Jurkat, Clone E6-1 (cell line): ENCODE results near the gene CLDND2.
A peak's percentile ranks its signal among the peaks of the same experiment; 100 is the strongest.

Experiments
- DNase-seq: peaks from one replicate; pipeline ENCODE4 v3.0.0-alpha.2; 2011; ENCODE audit warnings: low read depth, low spot score
- H3K4me3 ChIP-seq: 2 replicates; pipeline ENCODE4 v1.5.1; 2011; ENCODE audit warnings: mild to moderate bottlenecking, low read length, control low read depth, moderate library complexity

The CLDND2 gene

DNA sequence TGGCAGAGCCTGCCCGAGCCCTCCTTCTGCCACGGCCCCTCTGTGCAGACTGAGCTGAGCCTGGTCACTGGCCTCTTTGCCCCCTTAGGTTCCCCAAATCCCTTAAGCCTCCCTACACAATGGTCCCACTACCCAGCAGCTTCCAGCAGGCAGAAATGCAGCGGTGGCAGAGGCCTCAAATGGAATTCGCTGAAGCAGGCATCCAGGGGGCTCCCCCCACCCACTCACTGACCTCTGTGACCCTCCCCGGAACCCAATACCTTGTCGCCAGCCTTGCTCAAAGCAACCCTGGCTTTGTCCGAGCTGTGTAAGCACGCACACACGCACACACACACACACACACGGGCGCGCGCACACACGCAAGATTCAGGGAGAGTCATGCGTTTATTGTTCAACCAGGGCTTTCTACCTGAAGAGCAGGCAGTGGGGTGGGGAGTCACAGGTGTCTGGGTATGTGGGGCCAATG lies 19.2 kb upstream of the CLDND2 start, which contains the start of gene LIM2:
LIM2 (minus strand) TSS at position 51 of the 466 bp plus-strand sequence. CDS start 531 bp downstream, outside the sequence.
- no peak for DNase-seq
- H3K4me3 ChIP-seq, result no peak within 1 kb of the TSS

- H3K4me3 ChIP-seq, result no peak overlapping the region
- DNase-seq, result no peak
These were observed 18.2 kb upstream of the CLDND2 start for GRCh38 chr19:51386882-51387520.

- DNase-seq, result no peak
- no peak overlapping the region for H3K4me3 ChIP-seq
These were observed 13.2 kb upstream of the CLDND2 start for GRCh38 chr19:51382004-51382403.

DNA sequence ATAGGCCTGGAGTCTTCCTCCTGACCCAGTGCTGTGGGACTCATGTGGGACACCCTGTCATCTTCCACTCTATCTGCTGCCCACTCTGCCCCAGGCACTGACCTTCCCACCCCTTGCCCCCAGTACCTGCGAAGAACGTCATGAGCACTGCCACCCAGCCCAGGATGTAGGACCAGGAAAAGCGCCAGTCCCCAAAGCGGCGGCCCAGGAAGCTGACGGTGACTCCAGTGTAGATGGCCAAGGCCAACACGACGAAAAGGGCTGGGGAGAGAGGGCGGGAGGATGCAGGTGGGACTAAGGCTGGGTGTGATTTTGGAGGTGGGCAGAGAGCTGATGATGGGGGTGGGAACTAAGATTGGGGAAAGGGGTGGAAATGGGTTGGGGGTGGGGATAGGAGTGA lies 11.6 kb upstream of the CLDND2 start:
- DNase-seq, result no peak
- no peak overlapping the region for H3K4me3 ChIP-seq

DNA sequence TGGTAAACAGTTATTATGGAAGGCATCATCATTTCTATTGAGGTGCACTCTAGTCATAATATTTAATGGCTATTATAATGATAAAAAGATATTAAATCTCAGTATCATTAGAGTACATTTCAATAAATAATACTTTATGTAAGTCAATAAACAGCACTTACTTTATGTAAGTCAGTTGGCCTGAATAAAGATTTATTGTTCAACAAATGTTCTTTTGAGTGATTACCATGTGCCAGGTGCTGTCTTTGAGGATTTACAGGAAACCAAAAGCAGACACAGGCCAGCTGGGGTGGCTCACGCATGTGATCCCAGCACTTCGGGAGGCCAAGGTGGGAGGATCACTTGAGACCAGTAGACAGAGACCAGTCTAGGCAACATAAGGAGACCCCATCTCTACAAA lies 8.6 kb upstream of the CLDND2 start:
- H3K4me3 ChIP-seq, result no peak overlapping the region
- DNase-seq, result no peak

DNA sequence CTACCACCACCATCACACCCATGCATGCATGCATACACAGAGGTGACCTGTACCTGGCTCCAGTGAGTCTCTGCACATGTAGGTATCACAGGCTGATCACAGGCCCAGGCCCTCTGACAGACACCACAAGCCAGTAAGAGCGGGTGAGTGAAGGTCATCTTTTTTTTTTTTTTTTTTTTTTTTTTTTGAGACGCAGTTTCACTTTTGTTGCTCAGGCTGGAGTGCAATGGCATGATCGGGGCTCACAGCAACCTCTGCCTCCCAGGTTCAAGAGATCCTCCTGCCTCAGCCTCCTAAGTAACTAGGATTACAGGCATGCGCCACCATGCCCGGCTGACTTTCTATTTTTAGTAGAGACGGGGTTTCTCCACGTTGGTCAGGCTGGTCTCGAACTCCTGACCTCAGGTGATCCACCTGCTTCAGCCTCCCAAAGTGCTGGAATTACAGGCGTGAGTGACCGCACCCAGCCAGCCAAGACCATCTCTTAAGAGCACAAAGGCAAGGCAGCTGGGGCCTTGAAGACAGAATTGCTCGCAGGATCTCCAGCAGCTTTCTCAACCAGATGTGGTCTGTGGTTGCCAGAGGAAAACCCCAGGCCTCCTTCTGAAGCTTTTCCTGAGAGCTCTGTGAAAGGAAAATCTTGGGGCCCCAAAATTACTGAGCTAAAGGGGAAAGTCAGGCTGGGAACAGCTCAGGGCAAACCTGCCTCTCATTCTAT lies 6.9 kb upstream of the CLDND2 start:
- DNase-seq, result peak; percentile 83
- H3K4me3 ChIP-seq, result no peak overlapping the region

- DNase-seq, result peak; percentile 89
- H3K4me3 ChIP-seq, result peak within 1 kb of the TSS; percentile 27
These were observed 4.1 kb upstream of the CLDND2 start, which contains the start of gene NKG7 for GRCh38 chr19:51372649-51373504. Gene NKG7 (minus strand): TSS chr19:51372654. CDS start chr19:51372535, 119 bp downstream.

DNA sequence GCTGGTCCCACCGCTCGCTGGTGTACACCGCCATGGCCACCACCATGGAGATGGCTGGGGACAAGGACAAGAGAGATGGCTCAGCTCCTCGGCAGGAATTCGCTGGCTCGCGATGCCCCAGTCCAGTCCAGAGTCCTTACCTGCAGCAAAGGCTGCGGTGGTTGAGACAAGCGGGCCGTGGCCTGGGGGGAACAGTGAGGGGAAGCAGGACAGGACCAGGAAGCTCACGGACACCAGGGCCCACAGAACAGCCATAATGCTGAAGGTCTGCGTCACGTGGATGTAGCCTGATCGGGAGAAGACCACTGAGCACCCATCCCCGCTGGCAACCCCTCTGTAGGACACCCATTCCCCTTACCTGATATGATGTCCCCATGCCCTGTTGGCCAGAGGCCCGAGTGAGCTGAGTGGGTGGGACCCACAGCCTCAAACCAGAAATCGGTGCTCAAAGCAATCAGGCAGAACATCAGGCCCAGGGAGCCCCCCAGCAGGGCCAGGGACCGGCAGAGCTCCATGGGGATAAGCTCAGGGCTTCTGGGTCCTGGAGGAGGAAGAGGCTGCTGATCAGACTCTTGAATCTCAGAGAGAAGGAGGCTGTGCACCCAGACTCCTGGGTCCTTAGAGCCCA lies 3.3 kb upstream of the CLDND2 start:
- peak overlapping the region; percentile 27 for H3K4me3 ChIP-seq
- no peak for DNase-seq

DNA sequence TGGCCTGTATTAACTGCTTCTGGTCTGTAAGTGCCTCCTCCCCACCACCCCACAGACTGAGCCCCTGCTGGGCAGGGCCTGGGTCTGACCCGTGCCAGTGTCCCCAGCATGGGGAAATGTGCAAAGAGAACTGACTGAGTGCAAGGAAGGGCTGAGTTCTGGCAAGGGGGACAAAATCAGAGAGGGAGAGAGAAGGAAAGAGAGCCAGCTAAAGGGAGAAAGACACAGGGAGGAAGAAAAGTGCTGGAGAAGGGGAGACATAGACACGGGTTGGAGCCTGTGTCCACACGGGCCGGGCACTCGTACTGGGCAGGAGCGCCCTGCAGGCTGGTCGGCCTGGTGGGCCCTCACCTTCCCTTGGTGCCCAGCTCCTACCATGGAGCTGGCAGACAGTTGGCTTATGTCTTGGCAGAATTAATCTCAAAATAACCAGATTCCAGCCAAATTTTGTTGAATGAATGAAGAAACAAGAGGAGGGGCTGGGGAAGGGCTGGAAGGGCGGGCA lies 2.4 kb upstream of the CLDND2 start:
- no peak overlapping the region for H3K4me3 ChIP-seq
- DNase-seq, result no peak

DNA sequence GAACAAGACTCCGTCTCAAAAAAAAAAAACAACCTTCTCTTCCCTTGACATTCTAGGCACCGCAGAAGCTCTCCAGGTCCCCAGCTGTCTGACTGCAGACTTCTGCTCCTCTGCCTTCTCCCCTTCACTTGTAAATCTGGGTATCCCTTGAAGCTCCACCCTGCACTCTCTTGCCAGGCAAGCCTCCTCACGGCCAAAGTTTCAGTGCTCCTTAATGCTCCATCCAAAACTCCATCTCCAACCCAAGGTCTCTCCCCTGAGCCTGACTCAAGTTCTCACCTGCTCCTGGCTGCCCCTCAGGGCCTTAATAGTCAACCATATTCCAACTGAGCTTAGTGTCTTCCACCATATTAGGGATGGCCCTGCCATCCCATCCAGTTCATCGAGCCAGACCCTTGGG lies 1.4 kb upstream of the CLDND2 start:
- H3K4me3 ChIP-seq, result no peak overlapping the region
- DNase-seq, result no peak

DNA sequence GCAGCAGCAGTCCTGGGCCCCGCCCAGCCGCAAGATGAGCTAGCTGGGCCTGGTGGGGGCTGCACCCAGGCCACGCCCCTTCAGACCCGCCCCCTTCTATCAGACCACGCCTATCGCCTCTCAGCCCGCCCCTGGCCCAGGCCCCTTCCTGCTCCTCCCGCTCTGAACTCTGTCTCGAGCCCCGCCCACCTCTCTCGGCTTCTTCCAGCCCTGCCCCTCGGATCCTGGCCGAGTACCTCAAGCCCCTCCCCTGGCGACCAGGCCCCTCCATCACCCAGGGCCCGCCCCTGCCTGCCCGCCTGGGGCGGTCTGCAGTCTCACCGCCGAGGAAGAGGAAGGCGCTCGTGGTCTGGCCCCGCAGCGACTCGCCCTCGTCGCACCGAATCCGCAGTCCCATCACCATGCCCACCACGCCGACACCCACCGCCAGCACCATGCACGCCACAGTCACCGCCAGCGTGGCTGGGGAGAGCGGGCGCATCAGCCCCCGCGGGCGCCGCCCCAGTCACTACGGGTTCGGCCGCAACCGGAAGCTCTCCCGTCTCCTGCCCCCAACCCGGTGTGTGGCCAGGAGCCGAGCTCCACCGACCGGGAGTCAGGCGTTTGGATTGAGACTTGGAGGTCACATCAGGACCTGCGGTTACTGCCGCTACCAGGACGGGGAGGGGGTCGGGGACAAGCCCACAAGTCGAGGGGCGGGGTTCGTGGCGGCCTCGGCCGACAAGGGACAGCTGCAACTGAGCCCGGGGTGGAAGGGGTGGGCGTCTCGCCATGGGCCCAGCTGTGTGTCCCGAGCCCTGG lies 1.0 kb downstream of the CLDND2 start:
- peak overlapping the region; percentile 65 for H3K4me3 ChIP-seq
- peak; percentile 95 for DNase-seq

DNA sequence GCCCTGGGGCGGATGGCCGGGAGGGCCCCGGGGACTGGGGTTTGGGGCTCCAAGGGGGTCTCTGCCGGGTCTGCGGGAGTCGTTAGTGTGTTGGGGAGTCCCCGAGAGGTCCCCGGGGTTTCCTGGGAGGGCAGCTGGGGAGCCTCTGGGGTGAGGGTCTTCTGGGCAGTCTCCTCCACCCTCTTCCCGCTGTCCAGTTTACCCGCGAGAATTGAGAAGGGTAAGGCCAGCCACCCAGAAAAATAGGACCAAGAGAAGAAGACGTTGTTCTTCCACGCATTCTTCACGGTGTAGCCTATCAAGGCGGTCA lies 1.6 kb downstream of the CLDND2 start:
- no peak for DNase-seq
- peak overlapping the region; percentile 65 for H3K4me3 ChIP-seq

DNA sequence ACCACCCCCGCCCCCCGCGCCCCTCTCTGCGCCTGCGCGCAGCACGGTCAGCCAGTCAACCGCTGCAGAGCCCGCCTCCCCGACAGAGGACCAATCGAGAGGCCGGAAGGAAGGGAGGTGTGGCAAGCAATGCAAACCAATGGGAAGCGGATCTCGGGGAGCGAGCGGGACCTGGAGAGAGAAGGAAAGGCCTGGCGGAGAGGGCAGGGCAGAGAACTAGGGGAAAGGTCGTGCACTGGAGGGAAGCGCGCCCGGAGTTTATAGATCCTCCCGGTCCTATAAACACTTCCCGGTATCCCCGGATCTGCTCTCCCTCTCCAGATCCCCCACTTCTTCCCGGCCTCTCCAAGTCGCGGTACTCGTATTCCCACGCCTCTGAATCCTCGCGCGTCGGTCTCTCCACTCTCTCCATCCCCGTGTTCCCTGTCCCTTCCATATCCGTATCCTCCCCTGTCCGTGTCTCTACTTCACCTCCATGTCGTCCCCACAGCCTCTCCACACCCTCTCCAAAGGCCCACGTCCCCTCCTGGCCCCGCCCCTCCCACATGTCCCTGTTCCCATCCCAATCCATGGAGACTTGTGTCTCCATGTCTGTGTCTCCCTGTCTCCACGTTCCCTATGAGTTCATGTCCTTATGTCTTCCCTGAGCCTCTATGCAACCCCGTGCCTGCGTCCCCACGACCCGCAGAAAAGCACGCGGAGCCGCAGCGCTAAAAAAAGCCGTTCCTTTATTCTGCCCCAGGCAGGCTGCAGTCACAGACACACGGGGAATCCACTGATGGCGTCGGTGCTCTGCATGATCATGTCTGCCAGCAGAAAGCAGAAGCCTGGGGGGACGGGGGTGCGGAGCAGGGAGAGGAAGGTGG lies 2.2 kb downstream of the CLDND2 start:
- DNase-seq, result peak; percentile 97
- H3K4me3 ChIP-seq, result peak overlapping the region; percentile 65

DNA sequence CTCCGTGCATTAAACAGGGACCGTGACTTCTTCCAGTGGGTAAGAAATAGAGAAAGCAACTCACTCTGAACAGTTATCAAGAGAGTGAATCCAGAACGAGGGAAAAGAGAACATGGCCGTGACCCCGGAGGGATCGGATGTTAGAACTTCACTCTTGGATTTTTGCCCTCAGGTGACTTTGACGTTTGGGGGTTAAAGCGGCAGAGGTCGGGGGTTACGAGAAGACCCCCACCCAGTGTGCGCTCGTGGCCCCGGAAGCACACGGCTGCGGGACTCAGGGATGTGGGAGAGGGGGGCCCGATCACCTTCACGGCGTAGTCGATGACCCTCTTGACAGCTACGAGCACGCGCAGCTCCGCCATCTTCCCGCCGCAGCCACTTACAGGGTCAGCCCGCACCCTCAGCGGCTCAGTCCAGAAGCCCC lies 2.8 kb downstream of the CLDND2 start, which contains the start of gene ETFB:
ETFB (minus strand) TSS at position 424 of the 424 bp plus-strand sequence; CDS start at position 362, 62 bp downstream.
- H3K4me3 ChIP-seq, result peak within 1 kb of the TSS; percentile 65
- no peak for DNase-seq

- DNase-seq, result no peak
- peak overlapping the region; percentile 65 for H3K4me3 ChIP-seq
These were observed 3.4 kb downstream of the CLDND2 start for GRCh38 chr19:51365211-51365964.

DNA sequence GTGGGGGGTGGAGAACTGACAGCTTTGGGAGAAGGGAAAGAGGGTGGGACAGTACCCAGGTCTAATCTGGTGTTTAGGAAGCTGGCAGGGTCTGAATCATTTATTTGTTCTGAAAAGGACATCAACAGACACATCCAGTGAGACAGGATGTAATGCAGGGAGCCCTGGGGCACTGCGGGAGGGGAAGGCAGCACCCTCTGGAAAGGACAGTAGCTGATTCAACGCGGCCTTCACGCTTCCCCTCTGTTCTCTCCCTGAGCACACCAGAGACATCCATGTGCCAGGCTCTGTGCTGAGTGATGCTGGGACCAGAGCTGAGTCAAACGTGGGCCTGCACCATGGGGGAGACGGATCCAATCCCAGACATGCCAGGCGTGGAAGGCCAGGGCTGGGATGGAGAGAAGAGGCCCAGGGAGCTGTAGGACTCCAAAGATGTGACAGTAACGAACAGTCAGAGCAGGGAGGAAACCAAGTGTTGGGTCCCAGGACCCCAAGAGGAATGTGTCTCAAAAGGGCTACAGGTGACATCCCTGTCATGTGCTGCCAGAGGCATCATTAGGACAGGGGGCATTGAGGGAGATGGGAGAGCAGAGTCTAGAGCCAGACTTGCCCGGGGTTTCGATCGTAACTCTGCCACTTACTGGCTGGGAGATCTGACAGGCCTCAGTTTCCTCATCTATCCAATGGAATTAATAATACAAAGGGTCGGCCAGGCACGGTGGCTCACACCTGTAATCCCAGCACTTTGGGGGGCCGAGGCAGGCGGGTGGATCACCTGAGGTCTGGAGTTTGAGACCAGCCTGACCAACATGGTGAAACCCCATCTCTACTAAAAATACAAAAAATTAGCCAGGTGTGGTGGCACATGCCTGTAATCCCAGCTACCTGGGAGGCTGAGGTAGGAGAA lies 4.3 kb downstream of the CLDND2 start:
- DNase-seq, result no peak
- no peak overlapping the region for H3K4me3 ChIP-seq
